Measurements from ENCODE around the gene SYT3. TPM values are rescaled to one million over a fixed set of nuclear protein-coding genes. Genes with fewer than 3 reads are reported as not detected.
A peak's percentile ranks its signal among the peaks of the same experiment; 100 is the strongest.

SYT3 gene
- polyA plus RNA-seq, 3 donors: not detected

GRCh38 chr19:50659318-50660087 lies 19.8 kb upstream of the SYT3 start:
- DNase-seq: no peak
- H3K79me2 ChIP-seq (ENCODE audit: insufficient read depth, low read length): no peaks in the 10 kb centered on the region
- H3K4me3 ChIP-seq (replicated peaks in 1 of 3; ENCODE audit: low read depth in 2 of 3, low read length in 3 of 3): peak overlapping the region in 1 of 3 experiments; percentile 54
- Mint-ChIP-seq H3K27me3 (ENCODE audit: low read depth in 3 of 3) (peaks cover 47 to 69% (median 66%) of the 10 kb centered on the region in 3 donors), H3K4me1 (peaks cover 18% of the 10 kb centered on the region), H3K36me3 (peaks cover 0 to 4% of the 10 kb centered on the region in 2 donors), H3K4me3 (peak overlapping the region; percentile 27 to 77), H3K27ac (no peak overlapping the region), H3K9me3 (peaks cover 21 to 61% (median 43%) of the 10 kb centered on the region in 7 donors)
- TF ChIP-seq CTCF (IDR thresholded peaks at IDR 0.05): no peak
- H3K27ac ChIP-seq (ENCODE audit: low read depth in 1 of 2, low read length in 2 of 2): no peak overlapping the region
- no CpG with 5 or more reads among the region's 37 CpGs for WGBS (ENCODE audit: insufficient coverage)
- no peaks in the 10 kb centered on the region for H4K20me1 ChIP-seq (ENCODE audit: insufficient read depth, low read length)
- H3K4me2 ChIP-seq (replicated peaks; ENCODE audit: extremely low read depth, low read length, poor library complexity, severe bottlenecking): peak overlapping the region; percentile 47
- intact Hi-C loops (cut with micrococcal nuclease): loop anchor here in 1 of 2 donors (10.0 kb wide), 1 partner anchor 125 kb away; no protein-coding TSS in a partner anchor
- H2AFZ ChIP-seq (ENCODE audit: insufficient read depth, low read depth, low read length, poor library complexity, severe bottlenecking): peak overlapping the region; percentile 61
- peaks cover 13 to 32% of the 10 kb centered on the region in 2 donors for H3K27me3 ChIP-seq (ENCODE audit: control insufficient read depth in 2 of 2, insufficient read depth in 2 of 2, low read length in 2 of 2)
- H3K9ac ChIP-seq (ENCODE audit: insufficient read depth, low read length, poor library complexity, severe bottlenecking): no peak overlapping the region
- peaks cover 28 to 34% of the 10 kb centered on the region in 2 donors for H3K9me3 ChIP-seq (replicated peaks in 1 of 2; ENCODE audit: control insufficient read depth in 1 of 2, insufficient read depth in 1 of 2, low read length in 2 of 2)
- H3K36me3 ChIP-seq (replicated peaks in 1 of 2; ENCODE audit: control insufficient read depth in 1 of 2, insufficient read depth in 2 of 2, low read length in 2 of 2): no peaks in the 10 kb centered on the region
- peaks cover 14 to 18% of the 10 kb centered on the region in 2 donors for H3K4me1 ChIP-seq (ENCODE audit: control insufficient read depth in 1 of 2, insufficient read depth in 2 of 2, low read length in 2 of 2)

DNA sequence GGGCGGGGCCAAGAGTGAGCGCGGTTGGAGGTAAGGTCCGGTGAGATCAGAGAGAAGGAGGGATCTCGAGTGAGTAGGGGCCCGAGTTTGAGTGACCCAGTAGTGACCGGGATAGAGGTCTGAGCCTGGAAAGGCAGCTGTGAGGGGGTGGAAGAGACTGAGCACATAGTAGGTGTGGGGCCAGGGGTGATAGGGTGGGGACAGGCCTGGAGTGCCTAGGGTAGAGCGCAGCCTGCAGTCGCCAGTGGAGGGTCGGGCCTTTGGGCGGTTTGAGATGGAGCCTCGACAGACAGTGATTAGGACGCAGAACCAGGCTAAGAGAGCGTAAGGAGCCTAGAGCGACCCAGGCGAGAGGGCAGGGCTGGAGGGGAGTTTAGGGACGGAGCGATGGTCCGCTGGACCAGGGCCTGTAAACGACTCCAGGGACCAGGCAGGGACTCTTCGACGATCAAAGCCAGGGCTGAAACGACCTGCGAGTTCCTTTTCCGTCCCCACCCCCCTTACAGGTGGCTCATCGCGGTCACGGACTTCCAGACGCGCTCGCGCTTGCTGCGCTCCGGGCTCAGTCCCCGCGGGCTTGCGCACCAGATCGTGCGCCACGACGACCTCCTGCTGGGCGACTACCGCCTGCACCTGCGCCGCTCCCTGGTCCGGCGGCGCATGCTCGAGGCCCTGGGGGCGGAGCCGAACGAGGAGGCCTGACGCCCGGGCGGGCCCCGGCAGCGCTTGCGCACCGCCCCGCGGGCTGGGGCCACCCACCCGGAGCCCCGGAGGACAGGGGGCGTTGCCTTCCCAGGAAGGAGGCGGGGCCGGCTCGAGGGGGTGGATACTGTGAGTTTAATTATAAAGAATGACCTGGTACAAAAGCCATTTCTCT lies 19.0 kb upstream of the SYT3 start:
- 2% methylated on average over 66 of the region's 67 CpGs for WGBS (ENCODE audit: insufficient coverage)
- H2AFZ ChIP-seq (ENCODE audit: insufficient read depth, low read depth, low read length, poor library complexity, severe bottlenecking): peak overlapping the region; percentile 61
- H3K9me3 ChIP-seq (replicated peaks in 1 of 2; ENCODE audit: control insufficient read depth in 1 of 2, insufficient read depth in 1 of 2, low read length in 2 of 2): peaks cover 28 to 34% of the 10 kb centered on the region in 2 donors
- Mint-ChIP-seq H3K4me3 (peak overlapping the region; percentile 64 to 84), H3K36me3 (peaks cover 0 to 4% of the 10 kb centered on the region in 2 donors), H3K27ac (peak overlapping the region in 4 of 7 donors; percentile 19 to 92 (median 46)), H3K9me3 (peaks cover 21 to 56% (median 46%) of the 10 kb centered on the region in 7 donors), H3K27me3 (ENCODE audit: low read depth in 3 of 3) (peaks cover 44 to 65% (median 64%) of the 10 kb centered on the region in 3 donors), H3K4me1 (peaks cover 18% of the 10 kb centered on the region)
- no peaks in the 10 kb centered on the region for H4K20me1 ChIP-seq (ENCODE audit: insufficient read depth, low read length)
- peak overlapping the region; percentile 47 for H3K4me2 ChIP-seq (replicated peaks; ENCODE audit: extremely low read depth, low read length, poor library complexity, severe bottlenecking)
- no peak overlapping the region for H3K27ac ChIP-seq (ENCODE audit: low read depth in 1 of 2, low read length in 2 of 2)
- H3K27me3 ChIP-seq (ENCODE audit: control insufficient read depth in 2 of 2, insufficient read depth in 2 of 2, low read length in 2 of 2): peaks cover 13 to 26% of the 10 kb centered on the region in 2 donors
- no peaks in the 10 kb centered on the region for H3K79me2 ChIP-seq (ENCODE audit: insufficient read depth, low read length)
- intact Hi-C loops (cut with micrococcal nuclease): no loop called here
- H3K36me3 ChIP-seq (replicated peaks in 1 of 2; ENCODE audit: control insufficient read depth in 1 of 2, insufficient read depth in 2 of 2, low read length in 2 of 2): no peaks in the 10 kb centered on the region
- peak in 1 of 3 donors; percentile 14 for DNase-seq
- peak overlapping the region in 1 of 3 experiments; percentile 54 for H3K4me3 ChIP-seq (replicated peaks in 1 of 3; ENCODE audit: low read depth in 2 of 3, low read length in 3 of 3)
- H3K9ac ChIP-seq (ENCODE audit: insufficient read depth, low read length, poor library complexity, severe bottlenecking): no peak overlapping the region
- no peak for TF ChIP-seq CTCF (IDR thresholded peaks at IDR 0.05)
- peaks cover 14 to 18% of the 10 kb centered on the region in 2 donors for H3K4me1 ChIP-seq (ENCODE audit: control insufficient read depth in 1 of 2, insufficient read depth in 2 of 2, low read length in 2 of 2)
